Brain microvascular endothelial cell (primary cell): Measurements from ENCODE around the gene DENND5B.
"Not testable (repeated sequence)": the region's sequence is repeated elsewhere in the genome, so short reads cannot be mapped to it uniquely, and the experiment has no call there.

ENCODE experiments used
- DNase-seq: peaks from one replicate; pipeline ENCODE4 v3.0.0-alpha.2; 2020
- H3K27ac ChIP-seq: fragments of 250-450 bp; sonication (Bioruptor Pico); 2 replicates; pipeline ENCODE4 v1.5.1; 2020; ENCODE audit warnings: mild to moderate bottlenecking, moderate library complexity
- H3K27me3 ChIP-seq: fragments of 250-450 bp; sonication (Bioruptor Pico); replicated peaks from 2 replicates; pipeline ENCODE4 v1.5.1; 2020; ENCODE audit warnings: mild to moderate bottlenecking
- H3K36me3 ChIP-seq: fragments of 250-450 bp; sonication (Bioruptor Pico); replicated peaks from 2 replicates; pipeline ENCODE4 v1.5.1; 2020; ENCODE audit warnings: mild to moderate bottlenecking
- H3K4me3 ChIP-seq: 2 replicates; pipeline ENCODE4 v1.5.1; 2011; ENCODE audit warnings: low read depth, mild to moderate bottlenecking, control low read depth, low read length, moderate library complexity
- in situ Hi-C: cut with HindIII; loops from 2 replicates; pipeline ENCODE4 v1.10.0; 2017; ENCODE audit warnings: low sequenced_read_pairs, low pct_ligation_motif_present
- TF ChIP-seq, protein P1 (sequence below): IDR thresholded peaks from 2 replicates; pipeline ENCODE4 v1.5.1; 2011; ENCODE audit warnings: low read depth, mild to moderate bottlenecking, moderate library complexity, low read length, control low read depth, inconsistent platforms; ENCODE audit errors: missing control alignments

DENND5B gene

DNA sequence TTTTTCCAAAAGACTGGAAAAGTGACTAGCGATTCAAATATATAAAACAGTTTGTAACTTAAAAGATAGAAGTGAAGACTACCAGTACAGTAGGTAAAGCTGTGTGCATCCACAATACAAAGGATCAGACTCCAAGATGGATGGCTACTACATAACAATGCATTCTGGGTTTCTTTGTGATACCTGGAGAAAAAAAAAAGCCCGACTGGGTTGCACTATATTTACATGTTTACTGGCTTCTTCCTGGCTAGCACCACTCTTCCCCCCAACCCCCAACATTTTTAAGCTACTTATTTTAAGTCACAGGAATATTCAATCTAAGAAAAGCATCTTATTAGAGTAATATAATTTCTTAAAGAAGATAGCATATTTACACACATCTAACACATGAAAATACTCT is 203.9 kb downstream of the DENND5B start:
- H3K36me3 ChIP-seq: peaks cover 3% of the 10 kb centered on the region
- in situ Hi-C loops: loop anchor here (25.0 kb wide), 1 partner anchor 250 kb away; no protein-coding TSS in a partner anchor
- H3K27me3 ChIP-seq: no peaks in the 10 kb centered on the region
- TF ChIP-seq, protein P1, sequence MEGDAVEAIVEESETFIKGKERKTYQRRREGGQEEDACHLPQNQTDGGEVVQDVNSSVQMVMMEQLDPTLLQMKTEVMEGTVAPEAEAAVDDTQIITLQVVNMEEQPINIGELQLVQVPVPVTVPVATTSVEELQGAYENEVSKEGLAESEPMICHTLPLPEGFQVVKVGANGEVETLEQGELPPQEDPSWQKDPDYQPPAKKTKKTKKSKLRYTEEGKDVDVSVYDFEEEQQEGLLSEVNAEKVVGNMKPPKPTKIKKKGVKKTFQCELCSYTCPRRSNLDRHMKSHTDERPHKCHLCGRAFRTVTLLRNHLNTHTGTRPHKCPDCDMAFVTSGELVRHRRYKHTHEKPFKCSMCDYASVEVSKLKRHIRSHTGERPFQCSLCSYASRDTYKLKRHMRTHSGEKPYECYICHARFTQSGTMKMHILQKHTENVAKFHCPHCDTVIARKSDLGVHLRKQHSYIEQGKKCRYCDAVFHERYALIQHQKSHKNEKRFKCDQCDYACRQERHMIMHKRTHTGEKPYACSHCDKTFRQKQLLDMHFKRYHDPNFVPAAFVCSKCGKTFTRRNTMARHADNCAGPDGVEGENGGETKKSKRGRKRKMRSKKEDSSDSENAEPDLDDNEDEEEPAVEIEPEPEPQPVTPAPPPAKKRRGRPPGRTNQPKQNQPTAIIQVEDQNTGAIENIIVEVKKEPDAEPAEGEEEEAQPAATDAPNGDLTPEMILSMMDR: no peak
- H3K4me3 ChIP-seq: no peak overlapping the region
- H3K27ac ChIP-seq: no peak overlapping the region
- no peak for DNase-seq

- Histone ChIP-seq H3K27ac (no peak overlapping the region), H3K27me3 (no peaks in the 10 kb centered on the region), H3K36me3 (peaks cover 3% of the 10 kb centered on the region), H3K4me3 (no peak overlapping the region)
- no peak for DNase-seq
- in situ Hi-C loops: loop anchor here (25.0 kb wide), 1 partner anchor 251 kb away; no protein-coding TSS in a partner anchor
- TF ChIP-seq, protein P1: no peak
Observed at GRCh38 chr12:31386364-31386777, 204.6 kb downstream of the DENND5B start.

DNA sequence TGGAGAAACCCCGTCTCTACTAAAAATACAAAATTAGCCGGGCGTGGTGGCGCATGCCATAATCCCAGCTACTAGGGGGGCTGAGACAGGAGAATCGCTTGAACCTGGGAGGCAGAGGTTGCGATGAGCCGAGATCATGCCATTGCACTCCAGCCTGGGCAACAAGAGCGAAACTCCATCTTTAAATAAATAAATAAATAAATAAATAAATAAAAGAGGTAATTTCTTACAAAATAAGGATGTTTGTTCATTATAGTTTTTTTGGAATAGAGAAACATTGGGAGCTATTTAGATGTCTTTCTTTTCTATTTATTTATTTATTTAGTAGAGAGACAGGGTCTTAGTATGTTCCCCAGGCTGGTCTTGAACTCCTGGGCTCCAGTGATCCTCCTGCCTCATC is 213.7 kb downstream of the DENND5B start:
- not testable (repeated sequence) for H3K4me3 ChIP-seq, H3K27me3 ChIP-seq, H3K27ac ChIP-seq, H3K36me3 ChIP-seq, DNase-seq
- in situ Hi-C loops: loop anchor here (25.0 kb wide), 1 partner anchor 260 kb away; no protein-coding TSS in a partner anchor

- H3K27ac ChIP-seq, H3K36me3 ChIP-seq, DNase-seq, H3K4me3 ChIP-seq, H3K27me3 ChIP-seq: not testable (repeated sequence)
- in situ Hi-C loops: loop anchor here (25.0 kb wide), 1 partner anchor 262 kb away; no protein-coding TSS in a partner anchor
Observed at GRCh38 chr12:31375422-31375821, 215.5 kb downstream of the DENND5B start.

- in situ Hi-C loops: no loop called here
- H3K27ac ChIP-seq: no peak overlapping the region
- H3K4me3 ChIP-seq: no peak overlapping the region
- H3K27me3 ChIP-seq: no peaks in the 10 kb centered on the region
- no peaks in the 10 kb centered on the region for H3K36me3 ChIP-seq
- DNase-seq: no peak
- TF ChIP-seq, protein P1: no peak
Observed at GRCh38 chr12:31371256-31371620, 219.7 kb downstream of the DENND5B start.

DNA sequence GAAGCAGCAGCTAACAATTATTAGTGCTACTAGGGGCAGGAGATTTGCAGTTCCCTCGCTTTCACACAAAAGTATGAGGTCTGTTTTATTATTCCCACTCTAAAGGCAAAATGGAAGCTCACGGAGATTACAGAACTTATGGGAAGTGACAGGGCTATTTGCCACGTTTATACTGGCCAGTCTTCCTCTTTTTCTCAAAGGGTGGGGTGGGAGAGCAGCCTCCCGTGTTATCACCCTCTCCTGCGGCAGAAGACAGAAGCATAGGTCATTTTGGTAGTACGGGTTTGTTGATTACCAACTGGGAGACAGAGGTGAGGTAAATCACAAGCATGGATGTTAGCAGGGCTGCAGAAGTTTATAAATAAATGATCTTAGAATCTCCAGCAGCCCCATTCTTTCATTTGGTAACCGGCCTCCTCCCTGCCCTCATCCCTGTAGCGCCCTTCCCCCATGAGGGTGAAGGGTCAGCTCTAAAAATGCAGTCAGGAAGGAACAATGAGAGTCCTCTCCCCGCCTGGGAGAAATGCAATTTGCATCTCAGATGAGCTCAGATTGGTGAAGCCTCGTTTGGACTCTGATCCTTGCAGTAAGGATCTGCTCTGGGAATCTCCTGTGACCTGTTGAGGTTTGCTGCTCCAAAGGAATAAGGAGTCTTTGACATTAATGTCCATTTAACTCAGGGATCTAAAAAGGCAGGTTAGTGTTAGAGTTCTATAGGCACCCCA is 220.2 kb downstream of the DENND5B start:
- Histone ChIP-seq H3K27me3 (no peaks in the 10 kb centered on the region), H3K27ac (no peak overlapping the region), H3K36me3 (no peaks in the 10 kb centered on the region), H3K4me3 (no peak overlapping the region)
- TF ChIP-seq, protein P1: no peak
- no peak for DNase-seq
- in situ Hi-C loops: no loop called here
